ENCODE data around the gene EFR3B.
"Not testable (repeated sequence)": the region's sequence is repeated elsewhere in the genome, so short reads cannot be mapped to it uniquely, and the experiment has no call there.

Gene EFR3B

GRCh38 chr2:25090801-25091200 is 48.9 kb downstream of the EFR3B start:
- no peak for DNase-seq
- no peaks in the 10 kb centered on the region for H3K9me3 Mint-ChIP-seq
- H3K4me3 Mint-ChIP-seq = no peak overlapping the region
- H3K36me3 Mint-ChIP-seq (ENCODE audit: low read depth) = peaks cover 39% of the 10 kb centered on the region
- no peak overlapping the region for H3K27ac Mint-ChIP-seq
- H3K27me3 Mint-ChIP-seq (ENCODE audit: low read depth, poor library complexity) = no peaks in the 10 kb centered on the region
- peaks cover 30% of the 10 kb centered on the region for H3K4me1 Mint-ChIP-seq
- TF ChIP-seq CTCF (IDR thresholded peaks at IDR 0.05) = no peak

GRCh38 chr2:25091265-25091664 is 49.4 kb downstream of the EFR3B start:
- no peak for DNase-seq
- Mint-ChIP-seq H3K4me1 (peaks cover 30% of the 10 kb centered on the region), H3K4me3 (no peak overlapping the region), H3K9me3 (no peaks in the 10 kb centered on the region), H3K27me3 (ENCODE audit: low read depth, poor library complexity) (no peaks in the 10 kb centered on the region), H3K36me3 (ENCODE audit: low read depth) (peaks cover 43% of the 10 kb centered on the region), H3K27ac (no peak overlapping the region)
- TF ChIP-seq CTCF (IDR thresholded peaks at IDR 0.05) = no peak

GRCh38 chr2:25098056-25098455 is 56.2 kb downstream of the EFR3B start:
- peak overlapping the region; percentile 98 for H3K27ac Mint-ChIP-seq
- no peak overlapping the region for H3K4me3 Mint-ChIP-seq
- TF ChIP-seq CTCF (IDR thresholded peaks at IDR 0.05) = no peak
- H3K36me3 Mint-ChIP-seq (ENCODE audit: low read depth) = peaks cover 81% of the 10 kb centered on the region
- H3K4me1 Mint-ChIP-seq = peaks cover 27% of the 10 kb centered on the region
- no peaks in the 10 kb centered on the region for H3K9me3 Mint-ChIP-seq
- peaks cover 4% of the 10 kb centered on the region for H3K27me3 Mint-ChIP-seq (ENCODE audit: low read depth, poor library complexity)
- DNase-seq = no peak

GRCh38 chr2:25098670-25099486 is 57.0 kb downstream of the EFR3B start:
- Mint-ChIP-seq H3K4me3 (no peak overlapping the region), H3K4me1 (peaks cover 27% of the 10 kb centered on the region), H3K27ac (peak overlapping the region; percentile 98), H3K9me3 (no peaks in the 10 kb centered on the region), H3K36me3 (ENCODE audit: low read depth) (peaks cover 75% of the 10 kb centered on the region), H3K27me3 (ENCODE audit: low read depth, poor library complexity) (peaks cover 4% of the 10 kb centered on the region)
- no peak for DNase-seq
- TF ChIP-seq CTCF (IDR thresholded peaks at IDR 0.05) = no peak

- not testable (repeated sequence) for H3K9me3 Mint-ChIP-seq; H3K27me3 Mint-ChIP-seq (ENCODE audit: low read depth, poor library complexity); H3K4me3 Mint-ChIP-seq; H3K27ac Mint-ChIP-seq; DNase-seq
- H3K4me1 Mint-ChIP-seq = peaks cover 29% of the 10 kb centered on the region
- peaks cover 47% of the 10 kb centered on the region for H3K36me3 Mint-ChIP-seq (ENCODE audit: low read depth)
Observed at GRCh38 chr2:25102352-25102751, 60.5 kb downstream of the EFR3B start.

- TF ChIP-seq CTCF (IDR thresholded peaks at IDR 0.05) = no peak
- Mint-ChIP-seq H3K27ac (no peak overlapping the region), H3K4me3 (no peak overlapping the region), H3K27me3 (ENCODE audit: low read depth, poor library complexity) (peaks cover 3% of the 10 kb centered on the region), H3K9me3 (no peaks in the 10 kb centered on the region), H3K36me3 (ENCODE audit: low read depth) (peaks cover 51% of the 10 kb centered on the region), H3K4me1 (peaks cover 21% of the 10 kb centered on the region)
- no peak for DNase-seq
Observed at GRCh38 chr2:25103287-25103871, 61.5 kb downstream of the EFR3B start.

Data from nephron progenitor cell (in vitro differentiated cells).